GM21529 (cell line): ENCODE data around the gene MANBA.
"Not testable (repeated sequence)": the region's sequence is repeated elsewhere in the genome, so short reads cannot be mapped to it uniquely, and the experiment has no call there.

Experiments
- ATAC-seq: cut with Tn5 transposase; IDR thresholded peaks from one replicate; pipeline ENCODE4 v1.9.1; 2021; ENCODE audit not compliant: unreplicated experiment

The MANBA gene

GRCh38 chr4:102625232-102625930 is 135.4 kb downstream of the MANBA start:
- ATAC-seq, result peak; percentile 92

GRCh38 chr4:102624505-102624904 is 136.3 kb downstream of the MANBA start:
- no peak for ATAC-seq

GRCh38 chr4:102623622-102624021 is 137.1 kb downstream of the MANBA start:
- no peak for ATAC-seq

GRCh38 chr4:102620697-102621497 is 139.9 kb downstream of the MANBA start:
- ATAC-seq, result peak; percentile 58

GRCh38 chr4:102619776-102620631 is 140.8 kb downstream of the MANBA start:
- peak; percentile 13 for ATAC-seq

- not testable (repeated sequence) for ATAC-seq
These were observed 141.7 kb downstream of the MANBA start for GRCh38 chr4:102619021-102619420.

GRCh38 chr4:102616636-102617035 is 144.1 kb downstream of the MANBA start:
- no peak for ATAC-seq

GRCh38 chr4:102614801-102615200 is 146.0 kb downstream of the MANBA start:
- ATAC-seq, result no peak

- ATAC-seq, result no peak
These were observed 147.9 kb downstream of the MANBA start for GRCh38 chr4:102612824-102613366.

GRCh38 chr4:102612210-102612609 is 148.6 kb downstream of the MANBA start:
- no peak for ATAC-seq

GRCh38 chr4:102610476-102610875 is 150.3 kb downstream of the MANBA start:
- ATAC-seq, result no peak

GRCh38 chr4:102610007-102610406 is 150.8 kb downstream of the MANBA start:
- ATAC-seq, result no peak

GRCh38 chr4:102608190-102608589 is 152.6 kb downstream of the MANBA start:
- ATAC-seq, result no peak

GRCh38 chr4:102606846-102607450 is 153.8 kb downstream of the MANBA start:
- no peak for ATAC-seq

- ATAC-seq, result no peak
These were observed 154.5 kb downstream of the MANBA start for GRCh38 chr4:102606261-102606660.

GRCh38 chr4:102604222-102604940 is 156.4 kb downstream of the MANBA start:
- no peak for ATAC-seq

- ATAC-seq, result no peak
These were observed 159.1 kb downstream of the MANBA start for GRCh38 chr4:102601586-102602227.

GRCh38 chr4:102600689-102601088 is 160.1 kb downstream of the MANBA start:
- no peak for ATAC-seq

- ATAC-seq, result no peak
These were observed 160.9 kb downstream of the MANBA start for GRCh38 chr4:102599886-102600285.

- ATAC-seq, result peak; percentile 9
These were observed 161.3 kb downstream of the MANBA start for GRCh38 chr4:102599455-102599854.
